ENCODE results near the gene ZNF600. TPM values are rescaled to one million over a fixed set of nuclear protein-coding genes. Genes with fewer than 3 reads are reported as not detected.
"Not testable (repeated sequence)": the region's sequence is repeated elsewhere in the genome, so short reads cannot be mapped to it uniquely, and the experiment has no call there.

ZNF600 gene
- total RNA-seq, 1 donor from 2014 or later: 6.6 TPM

GRCh38 chr19:52734893-52735661, 51.5 kb downstream of the ZNF600 start, which contains the start of gene ZNF611:
Gene ZNF611 (minus strand): TSS chr19:52735044. CDS start chr19:52715894, 19,150 bp downstream.
- DNase-seq (ENCODE audit: low spot score): peak; percentile 99
- Mint-ChIP-seq H3K27me3 (ENCODE audit: unreplicated experiment) (peaks cover 7% of the 10 kb centered on the region), H3K27ac (ENCODE audit: unreplicated experiment) (peak within 1 kb of the TSS; percentile 98), H3K36me3 (ENCODE audit: low read depth, unreplicated experiment) (peaks cover 7% of the 10 kb centered on the region), H3K9me3 (ENCODE audit: unreplicated experiment) (no peaks in the 10 kb centered on the region), H3K4me1 (ENCODE audit: unreplicated experiment) (peaks cover 13% of the 10 kb centered on the region), H3K4me3 (ENCODE audit: unreplicated experiment) (peak within 1 kb of the TSS; percentile 92)
- TF ChIP-seq, protein P1, sequence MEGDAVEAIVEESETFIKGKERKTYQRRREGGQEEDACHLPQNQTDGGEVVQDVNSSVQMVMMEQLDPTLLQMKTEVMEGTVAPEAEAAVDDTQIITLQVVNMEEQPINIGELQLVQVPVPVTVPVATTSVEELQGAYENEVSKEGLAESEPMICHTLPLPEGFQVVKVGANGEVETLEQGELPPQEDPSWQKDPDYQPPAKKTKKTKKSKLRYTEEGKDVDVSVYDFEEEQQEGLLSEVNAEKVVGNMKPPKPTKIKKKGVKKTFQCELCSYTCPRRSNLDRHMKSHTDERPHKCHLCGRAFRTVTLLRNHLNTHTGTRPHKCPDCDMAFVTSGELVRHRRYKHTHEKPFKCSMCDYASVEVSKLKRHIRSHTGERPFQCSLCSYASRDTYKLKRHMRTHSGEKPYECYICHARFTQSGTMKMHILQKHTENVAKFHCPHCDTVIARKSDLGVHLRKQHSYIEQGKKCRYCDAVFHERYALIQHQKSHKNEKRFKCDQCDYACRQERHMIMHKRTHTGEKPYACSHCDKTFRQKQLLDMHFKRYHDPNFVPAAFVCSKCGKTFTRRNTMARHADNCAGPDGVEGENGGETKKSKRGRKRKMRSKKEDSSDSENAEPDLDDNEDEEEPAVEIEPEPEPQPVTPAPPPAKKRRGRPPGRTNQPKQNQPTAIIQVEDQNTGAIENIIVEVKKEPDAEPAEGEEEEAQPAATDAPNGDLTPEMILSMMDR (IDR thresholded peaks at IDR 0.05; ENCODE audit: unreplicated experiment): peak; percentile 35

DNA sequence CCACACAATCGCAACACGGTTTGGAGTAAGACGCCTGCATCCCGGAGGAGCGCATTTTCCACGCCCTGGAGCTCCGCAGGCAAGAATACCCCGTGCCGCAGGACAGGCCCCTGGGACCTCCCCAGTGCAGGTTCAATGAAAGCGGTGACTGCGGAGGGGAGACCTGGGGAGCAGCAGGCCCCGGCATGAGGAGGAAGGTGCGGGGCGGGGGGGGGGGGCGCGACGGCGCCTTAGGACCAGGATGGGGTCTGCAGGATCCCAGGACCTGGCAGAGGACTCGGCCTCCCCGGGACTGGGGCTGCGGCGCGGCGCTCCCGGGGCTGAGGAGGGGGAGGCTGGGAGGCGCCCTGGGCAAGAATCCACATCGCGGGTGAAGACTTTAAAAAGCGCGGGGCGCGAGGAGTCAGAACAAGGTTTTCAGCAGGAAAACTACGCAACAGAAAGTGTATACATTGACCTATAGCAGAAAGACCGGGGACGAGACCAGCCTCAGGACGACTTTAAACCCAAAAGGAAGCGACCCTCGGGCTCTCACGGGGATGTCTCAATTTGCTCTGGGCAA, 52.2 kb downstream of the ZNF600 start:
- H3K27ac Mint-ChIP-seq (ENCODE audit: unreplicated experiment): peak overlapping the region; percentile 52
- no peaks in the 10 kb centered on the region for H3K9me3 Mint-ChIP-seq (ENCODE audit: unreplicated experiment)
- H3K4me1 Mint-ChIP-seq (ENCODE audit: unreplicated experiment): peaks cover 13% of the 10 kb centered on the region
- peaks cover 7% of the 10 kb centered on the region for H3K36me3 Mint-ChIP-seq (ENCODE audit: low read depth, unreplicated experiment)
- peaks cover 7% of the 10 kb centered on the region for H3K27me3 Mint-ChIP-seq (ENCODE audit: unreplicated experiment)
- peak; percentile 27 for DNase-seq (ENCODE audit: low spot score)
- peak overlapping the region; percentile 92 for H3K4me3 Mint-ChIP-seq (ENCODE audit: unreplicated experiment)
- TF ChIP-seq, protein P1 (IDR thresholded peaks at IDR 0.05; ENCODE audit: unreplicated experiment): no peak

DNA sequence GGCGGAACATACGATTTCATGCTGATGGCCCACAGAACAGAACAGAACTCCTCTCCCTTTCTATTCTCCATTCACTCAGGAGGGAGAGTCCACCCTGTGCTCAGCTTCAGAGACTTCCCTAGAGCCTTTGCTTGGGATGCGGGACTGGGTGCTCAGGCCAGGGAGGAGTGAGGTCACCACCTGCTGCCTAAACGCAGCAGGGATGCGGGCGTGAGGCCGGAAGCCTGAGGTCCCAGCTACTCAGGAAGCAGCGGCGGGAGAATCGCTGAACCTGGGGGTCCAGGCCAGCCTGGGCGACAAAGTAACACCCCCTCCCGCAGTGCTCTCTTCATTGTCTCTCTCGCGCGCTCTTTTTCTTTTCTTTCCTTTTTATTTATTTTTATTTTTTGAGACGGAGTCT, 60.5 kb downstream of the ZNF600 start:
- not testable (repeated sequence) for H3K27ac Mint-ChIP-seq (ENCODE audit: unreplicated experiment); DNase-seq (ENCODE audit: low spot score); H3K4me1 Mint-ChIP-seq (ENCODE audit: unreplicated experiment); H3K9me3 Mint-ChIP-seq (ENCODE audit: unreplicated experiment); H3K4me3 Mint-ChIP-seq (ENCODE audit: unreplicated experiment)
- Mint-ChIP-seq H3K27me3 (ENCODE audit: unreplicated experiment) (peaks cover 10% of the 10 kb centered on the region), H3K36me3 (ENCODE audit: low read depth, unreplicated experiment) (peaks cover 50% of the 10 kb centered on the region)

DNA sequence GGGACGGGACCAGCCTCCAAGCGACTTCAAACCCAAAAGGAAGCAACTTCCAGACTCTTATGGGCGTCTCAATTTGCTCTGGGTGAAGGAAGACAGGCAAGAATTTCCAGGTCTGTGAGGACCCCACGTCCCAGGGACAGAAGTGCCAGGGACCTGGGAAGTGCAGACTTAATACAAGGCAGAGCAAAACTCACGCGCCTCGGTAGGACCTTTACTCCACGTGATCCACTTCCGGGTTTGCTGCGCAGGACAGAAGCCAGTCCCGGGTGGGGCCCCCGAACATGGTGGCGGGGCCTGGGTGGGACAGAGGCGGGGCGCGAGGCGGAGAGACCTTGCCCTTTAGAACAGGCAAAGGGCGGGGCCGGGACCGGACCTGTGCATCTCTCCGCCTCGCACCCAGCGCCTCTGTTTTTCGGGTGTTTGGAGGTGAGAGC, 61.0 kb downstream of the ZNF600 start:
- Mint-ChIP-seq H3K4me1 (ENCODE audit: unreplicated experiment) (no peaks in the 10 kb centered on the region), H3K27ac (ENCODE audit: unreplicated experiment) (no peak overlapping the region), H3K27me3 (ENCODE audit: unreplicated experiment) (peaks cover 10% of the 10 kb centered on the region), H3K36me3 (ENCODE audit: low read depth, unreplicated experiment) (peaks cover 51% of the 10 kb centered on the region), H3K9me3 (ENCODE audit: unreplicated experiment) (no peaks in the 10 kb centered on the region), H3K4me3 (ENCODE audit: unreplicated experiment) (no peak overlapping the region)
- DNase-seq (ENCODE audit: low spot score): no peak
- TF ChIP-seq, protein P1 (IDR thresholded peaks at IDR 0.05; ENCODE audit: unreplicated experiment): no peak

DNA sequence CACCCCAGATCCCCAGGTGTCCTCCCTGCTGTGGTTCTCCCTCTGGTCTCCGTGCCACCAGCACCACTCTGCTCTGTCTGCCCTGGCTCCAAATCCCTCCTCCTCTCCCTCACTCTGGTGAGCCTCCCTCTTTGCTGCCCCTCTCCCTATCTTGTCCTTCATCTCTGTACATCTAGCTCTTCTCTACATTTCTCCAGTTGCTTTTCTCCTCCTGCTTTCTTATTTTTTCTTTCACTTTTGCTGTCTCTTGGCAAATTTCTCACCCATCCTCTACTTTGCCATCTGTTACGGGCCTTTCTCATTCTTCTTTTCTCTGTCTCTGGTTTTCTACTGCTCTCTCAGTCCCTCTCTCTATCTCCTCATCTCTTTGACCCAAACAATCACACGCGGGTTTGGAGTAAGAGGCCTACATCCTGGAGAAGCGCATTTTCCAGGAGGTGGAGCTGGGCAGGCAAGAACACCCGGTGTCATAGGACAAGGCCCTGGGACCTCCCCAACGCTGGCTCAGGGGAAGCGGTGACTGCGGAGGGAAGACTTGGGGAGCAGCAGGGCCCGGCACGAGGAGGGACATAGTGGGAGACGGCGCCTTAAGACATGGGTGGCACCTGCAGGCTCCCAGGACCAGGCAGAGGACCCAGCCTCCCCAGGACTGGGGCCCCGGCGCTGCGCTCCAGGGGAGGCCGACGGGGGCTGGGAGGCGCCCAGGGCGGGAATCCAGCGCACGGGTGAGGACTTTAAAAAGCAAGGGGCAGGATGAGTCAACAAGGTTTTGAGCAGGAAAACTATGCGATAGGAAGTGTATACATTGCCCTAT, 61.7 kb downstream of the ZNF600 start:
- DNase-seq (ENCODE audit: low spot score): no peak
- Mint-ChIP-seq H3K4me1 (ENCODE audit: unreplicated experiment) (no peaks in the 10 kb centered on the region), H3K27me3 (ENCODE audit: unreplicated experiment) (peaks cover 10% of the 10 kb centered on the region), H3K27ac (ENCODE audit: unreplicated experiment) (no peak overlapping the region), H3K4me3 (ENCODE audit: unreplicated experiment) (no peak overlapping the region), H3K36me3 (ENCODE audit: low read depth, unreplicated experiment) (peaks cover 54% of the 10 kb centered on the region), H3K9me3 (ENCODE audit: unreplicated experiment) (no peaks in the 10 kb centered on the region)
- TF ChIP-seq, protein P1 (IDR thresholded peaks at IDR 0.05; ENCODE audit: unreplicated experiment): no peak

GRCh38 chr19:52723907-52724598, 62.5 kb downstream of the ZNF600 start:
- peaks cover 63% of the 10 kb centered on the region for H3K36me3 Mint-ChIP-seq (ENCODE audit: low read depth, unreplicated experiment)
- H3K4me1 Mint-ChIP-seq (ENCODE audit: unreplicated experiment); H3K9me3 Mint-ChIP-seq (ENCODE audit: unreplicated experiment); DNase-seq (ENCODE audit: low spot score); H3K27ac Mint-ChIP-seq (ENCODE audit: unreplicated experiment): not testable (repeated sequence)
- peak overlapping the region; percentile 57 for H3K4me3 Mint-ChIP-seq (ENCODE audit: unreplicated experiment)
- H3K27me3 Mint-ChIP-seq (ENCODE audit: unreplicated experiment): peaks cover 10% of the 10 kb centered on the region

Data from endothelial cell (in vitro differentiated cells).